ENCODE data around the gene GNL2.

Gene GNL2

GRCh38 chr1:37609002-37609401 lies 13.3 kb upstream of the GNL2 start:
- no peak overlapping the region for H3K4me3 ChIP-seq
- TF ChIP-seq, protein P1, sequence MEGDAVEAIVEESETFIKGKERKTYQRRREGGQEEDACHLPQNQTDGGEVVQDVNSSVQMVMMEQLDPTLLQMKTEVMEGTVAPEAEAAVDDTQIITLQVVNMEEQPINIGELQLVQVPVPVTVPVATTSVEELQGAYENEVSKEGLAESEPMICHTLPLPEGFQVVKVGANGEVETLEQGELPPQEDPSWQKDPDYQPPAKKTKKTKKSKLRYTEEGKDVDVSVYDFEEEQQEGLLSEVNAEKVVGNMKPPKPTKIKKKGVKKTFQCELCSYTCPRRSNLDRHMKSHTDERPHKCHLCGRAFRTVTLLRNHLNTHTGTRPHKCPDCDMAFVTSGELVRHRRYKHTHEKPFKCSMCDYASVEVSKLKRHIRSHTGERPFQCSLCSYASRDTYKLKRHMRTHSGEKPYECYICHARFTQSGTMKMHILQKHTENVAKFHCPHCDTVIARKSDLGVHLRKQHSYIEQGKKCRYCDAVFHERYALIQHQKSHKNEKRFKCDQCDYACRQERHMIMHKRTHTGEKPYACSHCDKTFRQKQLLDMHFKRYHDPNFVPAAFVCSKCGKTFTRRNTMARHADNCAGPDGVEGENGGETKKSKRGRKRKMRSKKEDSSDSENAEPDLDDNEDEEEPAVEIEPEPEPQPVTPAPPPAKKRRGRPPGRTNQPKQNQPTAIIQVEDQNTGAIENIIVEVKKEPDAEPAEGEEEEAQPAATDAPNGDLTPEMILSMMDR (IDR thresholded peaks at IDR 0.05), result no peak
- DNase-seq (ENCODE audit: low spot score), result no peak
- H3K27ac ChIP-seq, result no peak overlapping the region

GRCh38 chr1:37606481-37607263 lies 10.9 kb upstream of the GNL2 start:
- H3K27ac ChIP-seq, result peak overlapping the region in 1 of 2 donors; percentile 38
- H3K4me3 ChIP-seq, result peak overlapping the region; percentile 30
- no peak for DNase-seq (ENCODE audit: low spot score)
- TF ChIP-seq, protein P1 (IDR thresholded peaks at IDR 0.05), result no peak

DNA sequence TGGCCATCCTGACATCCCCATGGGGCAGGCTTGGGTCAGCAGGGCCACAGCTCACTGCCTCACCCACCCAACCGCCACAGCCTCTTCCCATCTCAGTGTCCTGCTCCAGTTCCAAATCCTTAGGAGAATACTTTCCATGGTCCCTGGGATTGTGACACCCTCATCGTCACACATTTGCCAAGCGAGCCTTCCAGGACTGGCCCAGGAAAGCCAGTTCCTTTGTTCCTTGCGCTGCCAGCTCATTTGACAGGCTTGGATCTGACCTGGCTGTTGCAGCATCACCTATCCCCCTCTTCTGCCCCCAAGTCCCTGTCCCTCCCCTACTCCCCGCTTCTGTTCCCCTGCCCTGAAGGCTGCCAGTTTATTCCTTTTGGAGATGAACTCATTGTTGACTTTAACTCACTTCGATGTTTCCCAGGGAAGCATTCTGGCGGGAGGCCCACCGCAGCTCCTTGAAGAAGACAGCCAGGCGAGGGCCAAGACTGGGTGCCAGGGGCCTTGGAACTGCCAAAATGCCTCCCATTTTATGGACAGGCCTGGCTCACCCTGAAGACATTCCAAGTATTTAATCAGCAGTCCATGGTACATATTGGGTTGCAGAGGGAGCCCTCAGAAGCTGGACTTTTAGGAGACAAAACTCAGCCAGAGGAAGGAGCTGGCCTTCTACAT lies 10.2 kb upstream of the GNL2 start:
- no peak for DNase-seq (ENCODE audit: low spot score)
- Histone ChIP-seq H3K4me3 (peak overlapping the region; percentile 30), H3K27ac (peak overlapping the region in 1 of 2 donors; percentile 38)
- TF ChIP-seq, protein P1 (IDR thresholded peaks at IDR 0.05), result no peak

DNA sequence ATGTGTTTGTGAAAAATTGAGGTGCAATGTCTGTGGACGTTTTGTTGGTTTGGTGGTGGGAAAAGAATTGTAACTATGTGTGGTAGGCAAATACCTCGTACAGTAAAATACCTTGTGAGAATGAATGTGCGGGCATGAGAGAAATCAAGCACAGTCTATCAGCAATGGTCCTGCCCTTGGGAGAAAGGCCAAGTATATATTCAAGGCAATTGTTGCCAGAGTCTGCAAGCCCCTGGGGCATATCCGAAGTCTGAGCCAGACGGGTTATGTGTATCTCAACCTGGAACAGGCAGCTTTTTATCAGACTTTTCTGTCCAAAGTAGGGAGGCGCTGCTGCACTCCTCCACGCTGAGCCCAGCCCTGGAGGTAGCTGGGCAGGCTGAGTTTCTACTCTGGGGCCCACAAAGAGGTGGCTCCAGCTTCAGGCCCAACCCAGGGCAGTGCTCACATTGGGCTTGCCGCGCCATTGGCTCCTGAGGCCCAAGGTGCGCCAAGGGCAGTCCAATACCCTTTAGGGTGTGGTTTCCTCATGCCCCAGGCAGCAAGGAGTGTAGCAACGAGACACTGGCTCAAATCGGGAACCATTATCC lies 9.4 kb upstream of the GNL2 start:
- Histone ChIP-seq H3K4me3 (no peak overlapping the region), H3K27ac (peak overlapping the region in 1 of 2 donors; percentile 38)
- DNase-seq (ENCODE audit: low spot score), result no peak
- TF ChIP-seq, protein P1 (IDR thresholded peaks at IDR 0.05), result no peak

DNA sequence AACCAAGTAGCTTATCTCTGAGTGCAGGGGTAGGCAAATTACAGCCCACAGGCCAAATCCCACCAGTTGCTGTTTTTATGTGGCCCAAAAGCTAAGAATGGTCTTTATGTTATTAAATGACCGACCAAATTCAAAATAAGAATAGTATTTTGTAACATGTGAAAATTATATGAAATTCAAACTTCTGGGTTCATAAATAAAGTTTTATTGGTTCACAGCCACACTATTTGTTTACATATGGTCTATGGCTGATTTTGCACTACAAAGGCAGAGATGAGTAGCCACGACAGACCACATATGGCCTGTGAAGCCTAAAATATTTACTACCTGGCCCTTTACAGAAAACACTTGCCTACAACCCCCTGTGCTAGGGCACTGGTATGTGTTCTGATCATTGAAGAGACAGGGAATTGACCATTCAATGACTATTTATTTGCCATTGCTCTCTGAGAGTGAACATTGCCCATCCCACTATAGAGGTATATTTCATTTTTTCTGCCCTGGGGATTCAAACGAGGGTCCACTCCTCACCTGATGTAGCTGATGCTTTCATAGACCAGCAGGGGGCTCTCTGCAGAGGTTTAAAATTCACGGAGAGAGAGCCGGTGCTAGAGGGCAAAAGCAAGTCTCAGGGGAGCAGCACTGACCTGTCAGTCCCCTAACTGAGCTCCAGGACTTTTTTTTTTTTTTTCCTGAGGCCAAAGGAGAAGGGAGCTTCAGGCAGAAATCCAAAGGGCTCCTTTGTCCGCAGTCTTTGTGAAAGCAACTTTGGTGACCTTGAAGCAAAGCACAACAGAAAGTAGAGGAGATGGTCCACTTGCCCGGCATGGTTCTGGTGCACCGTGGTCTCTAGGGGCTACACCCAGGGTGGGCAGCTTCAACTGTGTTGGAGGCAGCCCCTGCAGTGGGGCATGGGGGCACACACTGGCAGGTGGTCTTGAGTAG lies 7.3 kb upstream of the GNL2 start:
- TF ChIP-seq, protein P1 (IDR thresholded peaks at IDR 0.05), result peak; percentile 23
- Histone ChIP-seq H3K27ac (no peak overlapping the region), H3K4me3 (no peak overlapping the region)
- DNase-seq (ENCODE audit: low spot score), result no peak

- no peak overlapping the region for H3K4me3 ChIP-seq
- DNase-seq (ENCODE audit: low spot score), result no peak
- no peak overlapping the region for H3K27ac ChIP-seq
- TF ChIP-seq, protein P1 (IDR thresholded peaks at IDR 0.05), result no peak
Observed at GRCh38 chr1:37601441-37601840, 5.7 kb upstream of the GNL2 start.
